GOT3 (cell line): ENCODE data around the gene SFXN5.

Experiments used
- DNase-seq: peaks from one replicate; lab custom pipeline; 2025; ENCODE audit warnings: mixed read lengths; lab: John Stamatoyannopoulos, UW

The SFXN5 gene

DNA sequence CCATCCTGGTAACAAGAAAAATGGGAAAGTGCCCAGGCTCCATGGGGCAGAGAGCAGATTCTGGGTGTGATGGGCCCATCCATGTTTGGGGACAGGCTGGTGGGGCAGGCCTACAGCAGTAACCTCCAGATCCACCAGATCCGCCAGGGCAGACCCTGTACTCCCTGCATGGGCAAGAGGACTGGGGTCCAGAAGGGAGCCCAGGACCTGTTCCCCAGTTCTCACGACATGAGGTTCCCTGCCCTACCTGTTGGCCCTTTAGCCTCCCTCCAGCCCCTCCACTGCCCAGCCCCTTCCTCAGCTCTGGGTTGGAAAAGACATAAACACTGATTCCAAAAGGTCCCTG is 115.5 kb downstream of the SFXN5 start:
- no peak for DNase-seq

DNA sequence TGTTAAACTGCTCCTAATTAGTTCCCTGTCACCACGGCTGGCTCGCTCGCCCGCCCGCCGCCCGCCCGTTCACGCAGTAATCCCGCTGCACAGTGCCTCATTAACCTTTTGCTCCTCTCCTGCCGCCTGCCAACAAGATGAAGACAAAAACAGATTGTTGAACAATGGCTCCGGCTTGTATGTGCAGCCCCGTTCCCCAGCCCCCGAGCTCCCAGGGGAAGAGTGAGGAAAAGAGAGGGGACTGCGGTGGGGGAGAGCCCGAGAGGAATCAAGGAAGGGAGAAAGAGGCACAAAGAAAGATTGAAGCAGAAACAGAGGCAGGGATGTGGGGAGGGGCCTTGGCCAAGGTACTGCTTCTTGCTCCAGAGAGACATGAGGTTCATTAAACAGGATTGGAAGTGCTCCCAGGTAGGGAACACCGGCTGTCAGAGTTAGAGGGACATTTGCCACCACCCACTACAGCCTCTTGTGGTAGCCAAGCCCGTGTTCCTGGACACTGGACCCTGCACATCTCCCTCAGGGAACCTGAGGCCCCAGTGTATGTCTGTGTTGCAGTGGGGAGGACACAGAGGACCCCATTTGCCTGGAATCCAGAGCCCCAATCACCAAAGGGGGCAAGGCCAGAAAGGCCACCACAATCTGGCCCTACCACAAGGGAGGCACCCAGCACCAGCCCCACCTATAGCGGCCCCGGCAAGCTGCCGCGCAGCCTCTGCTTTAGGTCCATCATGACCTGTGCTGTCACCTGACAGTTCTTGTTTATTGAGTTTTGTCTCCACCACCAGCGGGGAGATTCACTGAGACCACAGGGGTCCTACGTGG is 116.1 kb downstream of the SFXN5 start:
- DNase-seq = no peak

DNA sequence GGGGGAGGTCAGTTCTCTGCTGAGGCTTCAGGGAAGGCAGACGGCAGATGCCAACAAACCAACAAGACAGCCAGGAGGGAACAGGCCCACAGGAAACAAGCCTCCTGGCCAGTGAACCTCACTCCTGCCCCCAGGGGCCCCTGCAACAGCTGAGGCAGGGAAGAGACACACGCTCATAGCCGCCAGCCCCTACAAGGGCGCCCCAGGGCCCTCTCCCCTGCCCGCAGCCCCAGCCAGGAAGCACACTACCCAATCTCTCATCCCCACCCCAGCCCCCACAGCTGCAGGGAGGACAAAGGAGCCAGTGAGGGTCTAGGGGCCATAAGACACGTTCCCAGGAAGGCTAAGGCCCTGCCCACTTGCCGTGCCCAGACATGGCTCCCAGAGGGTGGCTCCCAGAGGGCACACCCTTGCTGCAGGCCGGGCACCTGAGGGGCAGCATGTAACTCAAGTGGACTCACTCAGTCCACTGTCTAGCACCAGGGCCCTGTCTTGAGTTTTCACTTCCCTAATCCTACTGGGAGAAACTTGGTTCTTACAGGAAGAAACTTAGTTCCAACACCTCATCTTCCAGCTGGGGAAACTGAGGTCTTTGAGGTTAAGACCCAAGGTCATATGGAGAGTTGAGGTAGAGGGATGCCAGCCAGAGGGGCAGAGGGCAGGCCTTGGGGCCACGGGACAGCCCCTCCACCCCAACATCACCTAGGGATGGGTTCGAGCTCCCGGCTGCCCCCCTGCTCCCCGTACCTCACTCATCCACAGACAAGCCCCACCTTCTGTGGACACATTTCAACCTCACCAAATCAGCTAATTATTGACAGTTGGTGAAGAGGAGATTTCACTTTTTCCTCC is 116.9 kb downstream of the SFXN5 start:
- DNase-seq = no peak

DNA sequence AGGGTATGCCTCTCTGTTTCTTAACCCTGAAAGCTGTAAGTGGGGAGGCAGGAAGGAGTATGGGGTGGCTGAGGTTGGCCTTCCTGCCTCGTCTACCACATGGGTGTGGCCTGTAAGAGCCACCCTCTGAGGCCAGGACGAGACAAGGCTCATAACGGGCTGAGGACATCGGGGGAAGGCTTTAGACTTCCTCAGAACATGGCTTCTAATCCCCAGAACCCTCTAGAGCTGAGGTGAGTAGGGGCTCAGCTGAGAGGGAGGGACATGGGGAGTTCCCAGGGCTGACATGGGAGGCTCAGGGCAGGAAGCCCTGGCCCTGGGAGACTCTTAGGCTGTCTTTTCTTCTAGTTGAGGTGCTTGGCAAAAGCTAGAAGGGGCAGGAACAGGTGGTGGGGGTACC is 117.5 kb downstream of the SFXN5 start:
- no peak for DNase-seq

DNA sequence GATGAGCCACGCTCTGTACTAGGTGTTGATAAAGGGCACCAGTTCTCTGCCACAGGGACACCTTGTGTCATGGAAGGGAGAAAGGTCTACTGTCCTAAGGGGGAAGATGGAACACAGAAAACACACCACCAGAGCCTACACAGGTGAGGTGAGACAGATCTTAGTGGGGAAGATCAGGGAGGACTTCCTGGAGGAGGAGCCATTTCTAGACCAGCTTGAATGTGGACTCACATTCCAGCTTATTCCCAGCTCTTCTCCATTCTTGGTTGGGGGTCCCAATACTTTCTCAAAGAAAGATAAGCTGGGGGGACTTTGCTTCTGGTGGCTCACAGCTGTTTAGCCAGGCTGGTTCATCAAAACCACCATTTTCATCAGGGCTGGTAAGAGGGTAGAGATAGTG is 118.0 kb downstream of the SFXN5 start:
- DNase-seq = no peak

DNA sequence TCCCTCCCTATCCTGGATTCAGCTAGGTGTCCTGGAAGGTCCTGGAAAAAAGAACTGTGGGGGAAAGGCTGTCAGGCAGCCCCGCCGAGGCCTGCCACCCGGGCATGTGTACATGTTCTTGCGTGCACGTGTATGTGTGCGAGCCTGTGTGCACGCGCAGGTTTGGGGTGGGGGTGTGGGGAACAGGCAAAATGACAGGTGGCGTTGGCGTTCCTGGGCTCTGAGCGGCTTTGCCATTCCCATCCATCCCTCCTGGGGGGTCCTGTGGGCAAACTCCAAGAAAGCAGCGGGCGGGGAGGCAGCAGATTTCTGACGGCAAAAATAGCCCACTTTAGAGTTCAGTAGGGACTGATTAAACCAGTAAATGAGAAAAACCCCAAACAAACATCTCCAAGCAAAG is 118.6 kb downstream of the SFXN5 start:
- no peak for DNase-seq

DNA sequence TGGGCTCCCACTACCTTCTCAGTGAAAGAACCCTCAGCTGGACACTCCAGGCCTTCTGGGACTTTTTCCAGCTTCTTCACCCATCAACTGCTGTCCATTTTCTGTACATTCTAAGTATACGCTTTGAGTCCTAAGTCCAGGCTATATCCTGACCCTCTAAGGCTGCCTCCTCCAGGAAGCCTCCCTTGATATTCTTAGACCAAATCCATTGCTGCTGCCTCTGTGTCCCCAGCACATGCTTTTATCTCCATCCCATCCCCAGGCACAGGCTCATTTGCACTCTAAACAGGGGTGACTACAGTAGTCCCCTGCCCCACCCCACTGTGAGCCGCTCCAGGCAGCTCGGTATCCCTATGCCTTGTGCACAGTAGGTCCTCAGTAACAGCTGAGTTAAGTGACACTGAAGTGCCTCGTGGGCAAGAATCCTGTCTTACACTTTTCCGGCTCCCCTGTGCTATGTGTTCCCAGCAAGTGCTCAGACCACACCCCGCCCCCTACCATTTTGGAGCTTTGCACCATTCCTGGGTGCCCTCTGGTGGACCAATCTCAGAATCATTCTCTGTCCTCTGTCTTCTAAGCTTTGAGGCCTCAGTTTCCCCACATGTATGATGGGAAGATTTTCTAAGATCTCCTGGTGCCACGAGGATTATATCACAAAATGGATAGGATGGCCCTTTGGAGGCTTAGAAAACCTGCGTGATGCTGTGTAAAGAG is 119.2 kb downstream of the SFXN5 start:
- DNase-seq = no peak

DNA sequence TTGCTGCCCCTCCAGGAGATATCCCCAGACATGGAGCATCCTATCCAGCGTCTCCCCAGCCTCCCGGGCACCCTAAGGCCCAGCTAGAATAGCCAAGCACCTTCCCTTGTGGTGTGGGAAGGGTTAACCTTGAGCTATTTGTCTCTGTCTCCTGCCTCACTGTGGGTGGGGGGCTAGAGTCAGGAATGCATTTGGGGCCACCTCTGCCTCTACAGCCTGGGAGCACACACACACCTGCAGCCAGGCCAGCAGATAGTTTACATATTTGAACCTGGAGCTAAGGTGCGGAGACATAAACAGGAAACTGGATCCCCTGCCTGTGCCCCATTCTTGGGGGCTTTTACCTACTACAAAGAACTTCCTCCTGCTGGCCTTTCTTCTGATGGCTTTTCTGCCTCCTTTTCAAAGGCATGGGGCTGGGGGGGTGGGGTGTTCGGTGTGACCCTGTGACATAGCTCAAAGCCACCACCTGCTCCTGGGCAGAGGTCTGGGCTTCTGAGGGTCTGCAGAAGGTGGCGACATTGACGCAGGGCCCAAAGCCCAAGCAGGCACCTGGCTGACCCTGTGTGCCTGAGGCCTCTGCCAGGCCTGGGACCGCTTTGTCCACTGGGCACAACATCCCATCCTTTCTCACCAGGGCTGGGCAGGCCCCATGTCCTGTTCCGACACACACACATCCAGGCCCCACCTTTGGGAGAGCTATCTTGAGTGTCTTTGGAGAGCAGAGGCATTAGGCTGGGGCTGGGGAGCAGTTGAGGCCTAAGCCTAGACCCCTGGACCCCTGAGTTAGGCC is 120.0 kb downstream of the SFXN5 start:
- DNase-seq = no peak

DNA sequence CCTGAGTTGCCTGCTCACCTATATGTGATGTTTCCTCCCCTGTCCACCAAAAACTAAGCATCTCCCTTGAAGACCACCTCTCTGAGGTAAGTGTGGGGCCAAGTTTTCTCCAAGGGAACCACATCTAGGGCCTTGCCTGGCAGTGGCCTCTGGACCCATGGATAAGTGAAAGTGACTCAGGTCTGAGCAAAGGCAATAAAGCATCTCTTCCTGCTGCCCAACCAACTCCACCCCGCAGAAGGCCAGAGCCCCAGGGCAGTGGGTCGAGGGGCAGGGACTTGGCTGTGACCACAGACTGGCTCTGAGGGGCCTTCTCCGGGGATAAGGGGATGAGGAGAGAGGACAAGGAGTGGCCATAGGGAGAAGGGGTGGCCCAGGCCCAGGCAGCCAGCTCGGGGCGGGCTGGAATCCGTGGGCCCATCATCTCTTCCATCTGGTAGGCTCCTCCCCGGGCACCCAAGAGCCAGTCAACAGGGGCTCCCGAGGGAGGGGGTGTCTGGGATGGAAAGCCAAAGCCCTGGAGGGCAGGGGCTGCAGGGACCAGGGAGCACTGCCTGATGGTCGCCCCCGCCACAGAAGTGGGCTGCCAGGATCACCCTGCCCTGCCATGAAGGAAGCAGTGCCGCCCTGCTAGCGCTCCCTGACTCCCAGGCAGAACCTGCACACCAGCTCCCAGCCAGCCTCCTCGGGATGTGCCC is 120.8 kb downstream of the SFXN5 start:
- no peak for DNase-seq

DNA sequence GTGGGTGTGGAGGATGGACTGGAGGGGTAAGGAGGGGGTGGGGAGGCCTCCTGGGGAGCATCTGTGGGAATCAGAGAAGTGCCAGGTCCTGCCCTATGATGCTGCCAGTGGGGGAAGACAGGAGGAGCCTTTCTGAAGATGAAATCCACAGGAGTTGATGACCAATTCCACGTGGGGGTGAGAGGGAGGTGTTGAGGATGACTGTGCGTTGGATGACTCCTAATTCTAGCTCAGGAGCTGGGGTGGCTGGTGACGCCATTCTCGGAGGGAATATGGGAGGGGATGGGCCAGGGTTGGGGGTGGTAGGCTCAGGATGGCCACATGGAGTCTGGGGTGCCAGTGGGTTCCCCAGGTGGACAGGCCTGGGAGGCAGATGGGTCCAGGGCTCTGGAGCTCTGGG is 121.9 kb downstream of the SFXN5 start:
- DNase-seq = no peak

DNA sequence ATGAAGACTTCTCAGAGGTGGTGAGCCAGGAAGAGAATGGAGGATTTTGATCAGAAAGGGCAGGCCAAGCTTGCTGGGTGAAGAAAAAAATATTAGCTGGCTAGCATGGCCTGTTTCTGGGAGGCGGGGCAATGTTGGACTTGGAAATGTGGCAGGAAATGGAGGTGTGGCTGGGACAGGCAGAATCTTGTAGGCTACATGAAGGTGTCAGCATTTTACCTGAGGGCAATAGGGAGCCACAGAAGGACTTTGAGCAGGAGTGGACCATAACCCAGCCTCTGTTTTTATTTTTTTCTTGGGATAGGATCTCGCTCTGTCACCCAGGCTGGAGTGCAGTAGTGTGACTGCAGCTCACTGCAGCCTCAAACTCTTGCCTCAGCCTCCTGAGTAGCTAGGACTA is 122.5 kb downstream of the SFXN5 start:
- DNase-seq = no peak

DNA sequence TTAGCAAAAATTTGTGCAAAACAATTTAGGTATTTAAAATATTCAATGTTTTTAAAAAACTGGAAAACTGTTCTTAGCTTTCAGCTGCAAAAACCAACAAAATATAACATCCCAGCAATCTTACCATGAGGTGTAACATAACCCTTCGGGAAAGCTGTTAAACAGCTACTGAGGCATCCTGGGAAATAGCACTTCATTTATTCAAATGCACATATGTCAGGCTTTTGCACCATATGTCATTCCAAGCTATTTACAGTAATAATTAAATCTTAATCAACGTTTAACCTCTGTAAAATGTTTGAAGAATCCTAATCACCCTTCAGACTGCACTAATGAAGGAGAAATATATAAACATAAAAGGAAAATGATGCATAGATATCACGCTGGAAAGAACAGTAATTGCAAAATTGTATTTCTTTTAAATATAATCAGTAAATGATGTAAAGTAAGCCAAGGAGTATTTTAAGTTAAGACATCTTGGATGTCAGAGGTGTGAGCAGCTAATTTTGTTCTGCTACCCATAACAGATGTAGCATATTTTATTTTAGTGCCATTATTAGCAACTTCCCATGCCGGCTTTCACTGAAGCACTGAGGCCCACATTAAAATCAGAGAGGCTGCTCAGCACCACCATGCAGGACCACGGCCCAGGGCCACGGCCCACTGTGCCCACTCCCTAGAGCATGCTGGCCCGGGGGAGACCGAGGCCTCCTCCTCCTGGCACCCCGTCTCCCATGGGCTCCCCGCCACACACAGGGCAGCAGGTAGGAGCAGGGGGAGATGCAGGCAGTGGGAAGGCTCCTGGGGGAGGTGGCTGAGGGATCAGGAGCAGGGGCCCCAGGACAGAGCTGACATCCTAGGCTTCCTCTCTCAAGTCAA is 123.3 kb downstream of the SFXN5 start:
- DNase-seq = no peak

DNA sequence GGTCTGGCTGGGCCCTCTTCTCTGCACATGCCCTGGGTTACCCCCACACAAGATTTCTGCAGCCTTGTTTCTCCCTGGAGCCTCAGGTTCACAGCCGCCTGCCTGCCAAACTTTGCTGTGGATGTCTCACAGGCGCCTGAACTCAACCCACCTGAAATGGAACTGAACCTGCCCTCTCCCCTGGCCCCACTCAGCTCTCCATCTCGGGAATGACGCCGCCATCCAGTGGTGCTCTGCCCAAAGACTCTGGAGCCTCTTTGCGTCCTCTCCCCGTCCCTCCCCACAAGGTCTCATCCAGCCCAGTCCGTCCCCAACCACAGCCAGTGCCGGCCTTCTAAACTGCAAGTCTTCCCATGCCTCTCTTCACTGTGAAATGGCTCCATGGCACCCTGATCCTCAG is 125.0 kb downstream of the SFXN5 start:
- no peak for DNase-seq

DNA sequence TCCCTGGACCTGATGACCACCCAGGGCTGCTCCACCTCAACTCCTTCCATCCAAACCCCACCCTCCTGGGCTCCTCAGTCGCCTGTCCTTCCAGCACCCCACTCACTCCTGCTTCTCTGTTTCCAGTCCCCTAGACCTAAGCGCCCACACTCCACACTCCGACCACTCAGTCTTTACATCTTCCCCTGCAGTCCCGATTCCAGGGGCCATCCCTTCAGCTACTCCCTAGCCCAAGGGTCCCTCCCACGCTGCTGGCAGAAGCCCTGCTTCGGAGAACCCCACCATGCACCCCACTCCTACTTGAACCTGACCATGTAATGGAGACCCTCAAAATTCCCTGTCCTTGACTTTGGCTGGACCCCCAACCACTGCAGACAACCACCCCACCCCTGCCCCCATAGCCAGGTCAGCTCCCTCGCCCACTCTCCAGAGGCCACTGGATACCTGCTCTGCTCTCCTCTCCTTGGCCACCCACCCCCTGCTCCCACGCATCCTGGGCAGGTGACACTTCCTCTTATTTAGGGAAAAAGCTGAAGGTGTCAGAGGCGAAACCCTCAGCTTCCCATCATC is 126.0 kb downstream of the SFXN5 start:
- DNase-seq = no peak

DNA sequence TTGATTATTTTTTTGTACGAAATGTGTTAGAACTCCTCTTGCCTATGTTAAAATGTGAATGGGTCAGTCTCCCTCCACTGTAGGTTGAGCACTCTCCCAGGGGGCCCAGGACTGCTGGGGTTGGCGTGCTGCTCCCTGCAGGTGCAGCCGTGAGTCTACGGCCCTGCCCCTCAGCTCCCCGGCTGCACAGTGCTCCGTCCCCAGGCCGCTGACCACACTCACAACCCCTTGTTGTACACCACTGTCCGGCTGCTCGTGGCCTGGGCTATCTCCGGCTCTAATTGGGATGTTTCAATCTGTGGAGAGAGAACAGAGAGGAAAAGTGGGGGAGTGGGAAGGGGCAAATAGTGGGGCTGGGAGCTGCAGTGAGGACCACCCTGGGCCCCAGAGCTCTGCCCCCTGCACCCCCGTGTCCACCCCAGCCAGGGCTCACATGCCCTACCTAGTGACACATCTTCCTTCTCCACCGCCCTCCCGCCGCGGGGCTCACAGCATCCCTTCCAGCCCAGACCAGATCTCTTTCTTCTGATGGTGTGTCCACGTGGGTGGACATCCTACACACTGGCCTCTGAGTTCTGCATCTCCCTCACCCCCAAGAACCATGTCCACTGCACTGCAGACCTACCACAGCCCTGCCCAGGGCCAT is 126.6 kb downstream of the SFXN5 start:
- no peak for DNase-seq

DNA sequence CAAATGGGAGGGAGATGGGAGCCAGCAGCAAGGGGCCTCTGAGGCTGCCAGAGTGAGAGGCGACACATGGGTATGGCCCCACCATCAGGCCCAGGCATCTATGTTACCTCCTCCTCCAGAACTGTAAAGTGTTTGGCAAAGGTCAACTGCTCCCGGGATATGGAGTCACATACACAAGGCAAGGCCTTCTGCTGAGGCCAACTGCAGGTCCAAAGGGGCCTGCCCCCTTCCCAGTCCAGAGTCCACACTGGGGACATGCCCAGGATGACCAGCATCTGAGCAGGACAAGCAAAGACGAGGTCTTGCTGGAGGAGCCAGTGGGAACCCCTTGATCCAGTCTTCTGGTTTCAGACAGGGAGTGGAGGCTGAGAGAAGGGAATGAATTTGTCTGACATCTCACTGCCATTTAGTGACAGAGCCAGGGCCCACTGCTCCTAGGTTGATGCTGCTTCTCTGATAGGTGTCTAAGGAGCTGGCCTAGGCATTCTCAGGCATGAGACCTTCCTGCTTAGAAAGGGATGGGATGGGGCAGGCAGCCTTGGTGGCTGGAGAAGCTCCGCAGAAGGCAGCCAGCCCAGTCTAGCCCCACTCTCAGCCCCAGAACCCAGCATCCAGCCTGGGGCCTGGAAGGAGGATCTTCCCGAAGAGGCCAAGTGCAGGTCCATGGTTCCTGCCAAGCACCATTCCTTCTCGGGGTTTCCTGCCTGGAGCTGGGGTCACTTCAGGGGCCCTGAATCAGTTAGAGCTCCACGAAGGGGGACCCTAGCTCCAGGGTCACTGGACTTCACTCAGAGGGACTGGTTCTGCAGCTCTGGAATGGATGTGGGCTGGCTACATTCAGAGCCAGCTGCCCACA is 127.7 kb downstream of the SFXN5 start:
- no peak for DNase-seq

DNA sequence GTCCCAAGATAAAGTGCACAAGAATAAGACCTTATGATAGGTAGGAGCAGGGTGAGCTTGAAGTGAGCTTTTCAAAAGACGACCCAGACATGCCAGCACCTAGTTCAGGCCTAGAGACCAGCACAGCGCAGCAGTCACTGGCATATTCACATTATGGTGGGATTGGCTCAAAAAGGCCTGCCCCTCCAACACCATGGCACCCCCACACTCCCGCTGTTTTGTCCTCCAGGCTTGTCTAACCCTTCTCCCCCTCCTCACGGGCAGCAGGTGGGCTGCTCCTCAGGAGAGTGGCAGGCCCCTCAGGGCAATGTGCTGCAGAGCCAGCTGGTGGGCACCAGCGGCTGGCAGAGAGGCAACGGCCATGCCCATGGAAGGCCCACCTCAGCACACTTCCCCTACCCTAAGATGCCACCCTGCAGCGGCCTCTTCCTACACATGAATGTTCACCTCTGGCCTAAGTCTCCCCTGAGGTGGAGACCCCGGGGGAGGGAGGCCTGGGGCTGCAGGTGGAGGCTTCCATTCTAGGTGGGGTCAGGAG is 128.6 kb downstream of the SFXN5 start:
- DNase-seq = no peak

DNA sequence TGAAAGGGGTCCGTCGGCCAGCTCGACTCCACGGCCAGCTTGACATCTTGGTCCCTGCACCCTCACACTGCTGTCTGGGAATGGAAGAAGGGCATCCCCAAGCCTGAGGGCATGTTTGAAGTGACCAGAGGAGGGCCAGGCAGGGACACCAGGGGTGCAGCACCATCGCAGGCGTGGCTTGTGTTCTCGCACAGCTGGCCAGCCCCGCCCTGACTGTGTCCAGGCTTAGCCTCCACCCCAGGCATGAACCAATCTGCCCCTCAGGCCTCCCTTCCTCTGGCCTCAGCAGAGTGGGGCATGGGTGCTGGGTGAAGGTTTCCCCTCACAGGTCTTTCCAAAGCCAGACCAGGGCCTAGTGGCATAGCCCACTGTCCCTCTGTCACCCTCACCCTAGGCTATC is 129.2 kb downstream of the SFXN5 start:
- DNase-seq = no peak
